Natural killer cell treated with Interleukin-12 subunit alpha and Interleukin-12 subunit beta and Interleukin-15 and Interleukin-18, amount 100 ng/mL, for 72 hours (primary cell): Measurements from ENCODE around the gene ARID5B. TPM values are rescaled to one million over a fixed set of nuclear protein-coding genes. Genes with fewer than 3 reads are reported as not detected.
A peak's percentile ranks its signal among the peaks of the same experiment; 100 is the strongest.

ENCODE experiments used
- ATAC-seq, 2 donors: fragments of 150-1000 bp; cut with Tn5 transposase in 1 of 2; sonication (Bioruptor Pico), chemical (Tn5 transposase) in 1 of 2; 2 replicates each; pipeline ENCODE4 v1.10.0; 2021
- DNase-seq: peaks from one replicate; pipeline ENCODE4 v3.0.0; 2022; ENCODE audit warnings: low spot score
- H3K27ac Mint-ChIP-seq, 2 donors: 1 replicate in 1 of 2; 2 replicates in 1 of 2; pipeline ENCODE4 v1.8.0; 2022; ENCODE audit warnings: mixed read lengths in 2 of 2, mild to moderate bottlenecking in 1 of 2, moderate library complexity in 1 of 2
- H3K27me3 Mint-ChIP-seq, 2 donors: 1 replicate in 1 of 2; 2 replicates in 1 of 2; pipeline ENCODE4 v1.8.0; 2022; ENCODE audit warnings: mixed read lengths in 2 of 2
- H3K36me3 Mint-ChIP-seq: one replicate; pipeline ENCODE4 v1.8.0; 2022; ENCODE audit warnings: mixed read lengths
- H3K4me1 Mint-ChIP-seq, 2 donors: 1 replicate in 1 of 2; 2 replicates in 1 of 2; pipeline ENCODE4 v1.8.0; 2022; ENCODE audit warnings: low read depth in 2 of 2, mixed read lengths in 2 of 2, mild to moderate bottlenecking in 1 of 2
- H3K4me3 Mint-ChIP-seq: one replicate; pipeline ENCODE4 v1.8.0; 2022; ENCODE audit warnings: mixed read lengths
- H3K9me3 Mint-ChIP-seq: 2 replicates; pipeline ENCODE4 v1.8.0; 2022; ENCODE audit warnings: mixed read lengths
- total RNA-seq, 2 donors: library from RNA; stranded (reverse); gene quantifications; one replicate each; pipeline ENCODE4 v1.2.3, GENCODE V29; 2022

Gene ARID5B
- total RNA-seq, 2 donors from 2014 or later = 46.1 to 51.7 TPM

- Mint-ChIP-seq H3K36me3 (no peaks in the 10 kb centered on the region), H3K27me3 (no peaks in the 10 kb centered on the region), H3K27ac (peak overlapping the region; percentile 51 to 92), H3K4me1 (peaks cover 53 to 56% of the 10 kb centered on the region in 2 donors), H3K4me3 (no peak overlapping the region), H3K9me3 (no peaks in the 10 kb centered on the region)
- ATAC-seq = no peak
- no peak for DNase-seq
Observed at GRCh38 chr10:62037166-62037831, 135.8 kb downstream of the ARID5B start.

DNA sequence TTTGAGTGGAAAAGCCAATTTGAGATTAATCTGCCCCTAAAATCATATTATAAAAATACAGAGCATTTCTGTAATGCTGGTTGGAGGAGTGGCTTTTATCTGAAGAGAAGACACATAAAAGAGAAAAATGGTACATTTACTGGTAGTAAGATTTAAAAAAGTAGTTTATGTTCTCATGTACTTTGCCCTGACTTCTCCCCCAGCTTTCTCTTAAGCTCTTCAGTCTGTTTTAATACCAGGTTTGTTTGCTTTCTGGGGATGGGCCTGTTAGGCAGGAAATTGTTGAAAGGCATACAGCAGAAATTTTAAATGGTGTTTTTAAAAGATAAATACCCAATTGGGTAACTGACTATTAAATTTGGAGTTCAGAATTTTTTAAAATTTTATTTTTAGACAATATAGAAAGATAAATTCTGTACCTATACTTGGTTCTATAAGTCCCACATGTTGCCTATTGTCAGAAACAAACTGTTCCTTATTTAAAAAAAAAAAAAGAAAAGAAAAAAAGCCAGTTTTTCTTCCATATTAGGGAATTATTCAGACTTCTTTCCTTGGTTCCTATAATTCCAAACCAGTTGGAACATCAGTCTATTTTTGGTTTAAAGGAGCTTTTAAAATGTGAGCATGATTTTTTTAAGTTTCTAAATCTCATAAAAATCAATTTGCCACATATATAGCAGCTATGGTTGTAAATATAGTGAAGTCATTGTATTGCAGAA is 136.6 kb downstream of the ARID5B start:
- Mint-ChIP-seq H3K4me1 (peaks cover 51 to 56% of the 10 kb centered on the region in 2 donors), H3K9me3 (no peaks in the 10 kb centered on the region), H3K36me3 (no peaks in the 10 kb centered on the region), H3K27me3 (no peaks in the 10 kb centered on the region), H3K4me3 (no peak overlapping the region), H3K27ac (peak overlapping the region; percentile 55 to 92)
- ATAC-seq (no peak), DNase-seq (no peak)

- peak; percentile 89 for DNase-seq
- H3K27ac Mint-ChIP-seq = peak overlapping the region; percentile 55 to 92
- H3K4me3 Mint-ChIP-seq = peak overlapping the region; percentile 30
- no peaks in the 10 kb centered on the region for H3K9me3 Mint-ChIP-seq
- peaks cover 5% of the 10 kb centered on the region for H3K36me3 Mint-ChIP-seq
- H3K4me1 Mint-ChIP-seq = peaks cover 51 to 56% of the 10 kb centered on the region in 2 donors
- no peaks in the 10 kb centered on the region for H3K27me3 Mint-ChIP-seq
- ATAC-seq = peak; percentile 66 to 78
Observed at GRCh38 chr10:62038609-62039190, 137.2 kb downstream of the ARID5B start.

DNA sequence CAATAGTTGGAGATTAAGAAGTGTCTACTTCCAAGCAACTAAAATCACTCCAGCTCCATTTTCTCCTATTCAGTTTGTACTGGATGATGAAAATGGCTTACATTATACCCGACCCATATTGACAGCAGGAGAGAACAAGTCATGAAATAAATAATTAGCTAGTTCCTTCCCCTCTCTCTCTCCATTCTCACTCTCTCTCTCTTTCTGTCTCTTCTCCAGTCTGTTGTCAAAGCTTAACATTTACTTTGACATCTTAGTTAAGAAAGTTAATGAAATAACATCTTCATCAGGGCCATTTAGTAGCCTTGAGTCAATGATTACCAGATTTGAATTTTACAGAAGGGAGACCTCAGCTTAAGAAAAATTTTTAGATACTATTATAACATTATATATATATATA is 138.5 kb downstream of the ARID5B start:
- Mint-ChIP-seq H3K27ac (peak overlapping the region; percentile 55 to 92), H3K9me3 (no peaks in the 10 kb centered on the region), H3K4me1 (peaks cover 52 to 56% of the 10 kb centered on the region in 2 donors), H3K36me3 (peaks cover 5% of the 10 kb centered on the region), H3K27me3 (no peaks in the 10 kb centered on the region), H3K4me3 (no peak overlapping the region)
- DNase-seq (no peak), ATAC-seq (no peak)

- H3K27me3 Mint-ChIP-seq = no peaks in the 10 kb centered on the region
- no peak overlapping the region for H3K4me3 Mint-ChIP-seq
- DNase-seq (no peak), ATAC-seq (no peak)
- H3K4me1 Mint-ChIP-seq = peaks cover 57% of the 10 kb centered on the region in 2 donors
- no peaks in the 10 kb centered on the region for H3K9me3 Mint-ChIP-seq
- peaks cover 5% of the 10 kb centered on the region for H3K36me3 Mint-ChIP-seq
- H3K27ac Mint-ChIP-seq = peak overlapping the region; percentile 52 to 92
Observed at GRCh38 chr10:62040881-62041280, 139.4 kb downstream of the ARID5B start.

DNA sequence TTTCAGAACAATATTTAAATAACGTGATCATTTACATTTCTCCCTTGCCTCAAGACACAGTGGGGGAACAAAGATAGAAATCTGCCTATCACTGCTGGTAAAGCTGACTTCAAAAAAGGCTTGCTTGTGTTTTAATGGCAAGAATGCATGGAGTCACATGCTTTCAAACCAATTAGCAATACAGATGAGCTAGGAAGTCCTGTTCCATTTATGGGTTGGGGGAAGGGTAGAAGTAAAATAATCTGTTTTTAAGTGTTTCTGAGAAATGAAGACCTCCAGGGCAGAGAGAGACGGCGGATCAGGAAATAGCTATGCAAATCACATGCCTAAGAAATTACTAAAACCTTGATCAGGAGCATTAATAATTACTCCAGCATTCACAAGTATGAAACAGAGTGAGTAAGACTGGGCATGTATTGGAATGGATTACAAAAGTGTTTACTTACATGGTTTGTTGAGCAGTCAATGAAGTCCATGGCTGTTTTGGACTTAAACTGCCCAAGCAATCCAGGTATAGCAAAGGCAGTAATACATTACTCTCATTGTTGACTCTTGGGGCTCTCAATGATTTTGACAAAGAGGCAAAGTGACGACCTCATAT is 142.0 kb downstream of the ARID5B start:
- Mint-ChIP-seq H3K36me3 (peaks cover 5% of the 10 kb centered on the region), H3K9me3 (no peaks in the 10 kb centered on the region), H3K4me1 (peaks cover 70 to 75% of the 10 kb centered on the region in 2 donors), H3K27me3 (no peaks in the 10 kb centered on the region), H3K27ac (peak overlapping the region; percentile 90 to 92), H3K4me3 (peak overlapping the region; percentile 26)
- ATAC-seq (no peak), DNase-seq (no peak)

- no peak overlapping the region for H3K4me3 Mint-ChIP-seq
- no peak for ATAC-seq
- no peaks in the 10 kb centered on the region for H3K9me3 Mint-ChIP-seq
- H3K27ac Mint-ChIP-seq = peak overlapping the region; percentile 90 to 92
- H3K36me3 Mint-ChIP-seq = peaks cover 5% of the 10 kb centered on the region
- H3K27me3 Mint-ChIP-seq = no peaks in the 10 kb centered on the region
- peaks cover 72 to 74% of the 10 kb centered on the region in 2 donors for H3K4me1 Mint-ChIP-seq
- DNase-seq = no peak
Observed at GRCh38 chr10:62044566-62044965, 143.1 kb downstream of the ARID5B start.

- H3K36me3 Mint-ChIP-seq = peaks cover 5% of the 10 kb centered on the region
Observed at GRCh38 chr10:62045765-62046521, 144.4 kb downstream of the ARID5B start.

GRCh38 chr10:62046522-62047227 is 145.2 kb downstream of the ARID5B start:
- Mint-ChIP-seq H3K4me3 (peak overlapping the region; percentile 81), H3K36me3 (peaks cover 5% of the 10 kb centered on the region), H3K9me3 (no peaks in the 10 kb centered on the region), H3K27ac (peak overlapping the region; percentile 90 to 92), H3K4me1 (peaks cover 75 to 83% of the 10 kb centered on the region in 2 donors), H3K27me3 (no peaks in the 10 kb centered on the region)
- no peak for DNase-seq
- peak; percentile 36 to 60 for ATAC-seq

More at GRCh38 chr10:62045765-62046521, 144.4 kb downstream of the ARID5B start:
- peak overlapping the region; percentile 81 for H3K4me3 Mint-ChIP-seq
- H3K27ac Mint-ChIP-seq = peak overlapping the region; percentile 90 to 92
- H3K9me3 Mint-ChIP-seq = no peaks in the 10 kb centered on the region
- no peak for ATAC-seq
- DNase-seq = no peak
- peaks cover 74 to 80% of the 10 kb centered on the region in 2 donors for H3K4me1 Mint-ChIP-seq
- no peaks in the 10 kb centered on the region for H3K27me3 Mint-ChIP-seq

DNA sequence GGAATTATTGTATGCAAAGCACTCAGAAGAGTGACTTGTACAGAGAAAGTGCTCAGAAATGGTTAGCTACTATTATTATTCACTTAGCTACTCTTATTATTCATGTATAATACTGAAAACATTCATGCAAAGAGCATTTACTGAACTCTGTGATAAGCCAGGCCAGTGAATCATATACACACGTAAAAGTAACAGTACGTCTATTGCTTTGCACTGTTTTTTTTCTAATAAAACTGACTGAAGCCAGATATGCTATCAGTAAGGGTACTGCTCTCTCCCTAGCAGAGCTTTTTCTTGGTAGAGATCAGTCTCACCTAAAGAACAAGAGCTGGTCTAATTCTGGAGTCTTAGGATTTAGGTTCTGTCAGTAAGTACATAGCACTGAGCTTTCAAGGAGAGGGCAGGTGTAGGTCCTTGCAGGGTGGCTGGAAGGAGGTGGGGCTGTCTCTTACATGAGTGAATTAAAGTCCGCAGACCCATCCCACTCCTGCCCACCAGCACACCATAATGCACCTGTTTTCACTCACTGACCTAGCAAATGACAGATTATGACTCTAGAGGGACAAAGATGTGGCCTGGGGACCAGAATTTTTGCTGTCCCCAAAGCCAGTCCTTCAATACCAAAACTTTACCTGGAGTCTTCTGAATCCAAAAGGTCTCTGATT is 145.9 kb downstream of the ARID5B start:
- peak in 1 of 2 donors; percentile 34 for ATAC-seq
- Mint-ChIP-seq H3K4me3 (peak overlapping the region; percentile 81), H3K36me3 (peaks cover 6% of the 10 kb centered on the region), H3K9me3 (no peaks in the 10 kb centered on the region), H3K4me1 (peaks cover 75 to 79% of the 10 kb centered on the region in 2 donors), H3K27me3 (no peaks in the 10 kb centered on the region), H3K27ac (peak overlapping the region; percentile 90 to 92)
- no peak for DNase-seq

GRCh38 chr10:62047960-62048383 is 146.5 kb downstream of the ARID5B start:
- ATAC-seq = peak; percentile 63 to 70
- DNase-seq = peak; percentile 72
- Mint-ChIP-seq H3K9me3 (no peaks in the 10 kb centered on the region), H3K4me1 (peaks cover 79 to 84% of the 10 kb centered on the region in 2 donors), H3K27me3 (no peaks in the 10 kb centered on the region), H3K4me3 (peak overlapping the region; percentile 81), H3K36me3 (peaks cover 12% of the 10 kb centered on the region), H3K27ac (peak overlapping the region; percentile 90 to 92)

DNA sequence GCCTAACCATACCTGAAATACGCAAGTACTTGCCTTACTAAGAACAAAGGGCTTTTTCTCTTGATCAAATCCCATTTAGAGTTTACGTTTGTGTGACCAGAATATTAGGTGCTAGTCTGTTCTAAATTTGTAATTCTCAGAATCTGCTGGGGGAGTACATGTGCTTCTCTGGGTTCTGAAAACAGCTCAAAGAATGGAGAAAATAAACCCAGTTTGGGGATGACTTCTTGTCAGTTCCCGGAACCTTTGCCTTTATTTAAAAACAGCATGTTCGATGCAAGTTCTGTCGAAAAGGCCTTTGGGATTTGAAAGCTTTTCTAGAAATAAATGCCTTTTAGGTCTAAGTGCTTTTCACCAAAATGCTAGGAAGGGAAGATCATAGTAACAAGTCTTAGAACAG is 147.0 kb downstream of the ARID5B start:
- peaks cover 14% of the 10 kb centered on the region for H3K36me3 Mint-ChIP-seq
- no peaks in the 10 kb centered on the region for H3K27me3 Mint-ChIP-seq
- no peak for ATAC-seq
- peak overlapping the region; percentile 90 to 92 for H3K27ac Mint-ChIP-seq
- peaks cover 79 to 84% of the 10 kb centered on the region in 2 donors for H3K4me1 Mint-ChIP-seq
- no peaks in the 10 kb centered on the region for H3K9me3 Mint-ChIP-seq
- no peak for DNase-seq
- H3K4me3 Mint-ChIP-seq = peak overlapping the region; percentile 81
